Progenitor cell of endocrine pancreas (in vitro differentiated cells): ENCODE measurements around the gene RPN2. TPM values are rescaled to one million over a fixed set of nuclear protein-coding genes. Genes with fewer than 3 reads are reported as not detected.

Experiments
- DNase-seq: peaks from one replicate; pipeline ENCODE4 v3.0.0; 2021; ENCODE audit warnings: low spot score; ENCODE audit not compliant: unreplicated experiment
- H3K27ac Mint-ChIP-seq: 2 replicates; pipeline ENCODE4 v1.8.0; 2021; ENCODE audit warnings: mild to moderate bottlenecking, moderate library complexity, mixed read lengths
- H3K27me3 Mint-ChIP-seq: 2 replicates; pipeline ENCODE4 v1.8.0; 2021; ENCODE audit warnings: mixed read lengths
- H3K36me3 Mint-ChIP-seq: 2 replicates; pipeline ENCODE4 v1.8.0; 2022; ENCODE audit warnings: mixed read lengths; ENCODE audit not compliant: insufficient read depth
- H3K4me1 Mint-ChIP-seq: 2 replicates; pipeline ENCODE4 v1.8.0; 2021; ENCODE audit warnings: low read depth, mixed read lengths
- H3K4me3 Mint-ChIP-seq: 2 replicates; pipeline ENCODE4 v1.8.0; 2021; ENCODE audit warnings: low read depth, mild to moderate bottlenecking, moderate library complexity, mixed read lengths
- H3K9me3 Mint-ChIP-seq: 2 replicates; pipeline ENCODE4 v1.8.0; 2021; ENCODE audit warnings: low read depth, mixed read lengths
- CTCF ChIP-seq: fragments of 200-600 bp; sonication (generic); IDR thresholded peaks from one replicate; pipeline ENCODE4 v1.5.0; 2021; ENCODE audit warnings: antibody characterized with exemption, mild to moderate bottlenecking; ENCODE audit not compliant: unreplicated experiment
- total RNA-seq: library from RNA; stranded (reverse); gene quantifications from 2 replicates; pipeline ENCODE4 v1.2.1, GENCODE V29; 2021

Gene RPN2
- total RNA-seq, 1 donor from 2014 or later = 213 TPM

- Mint-ChIP-seq H3K27me3 (no peaks in the 10 kb centered on the region), H3K9me3 (no peaks in the 10 kb centered on the region), H3K36me3 (peaks cover 17% of the 10 kb centered on the region), H3K4me1 (no peaks in the 10 kb centered on the region), H3K27ac (peak overlapping the region; percentile 80), H3K4me3 (no peak overlapping the region)
- no peak for TF ChIP-seq CTCF
- no peak for DNase-seq
Measured at GRCh38 chr20:37200926-37201826, 22.0 kb downstream of the RPN2 start.

- Mint-ChIP-seq H3K27ac (no peak overlapping the region), H3K4me1 (no peaks in the 10 kb centered on the region), H3K4me3 (no peak overlapping the region), H3K36me3 (peaks cover 18% of the 10 kb centered on the region), H3K27me3 (no peaks in the 10 kb centered on the region), H3K9me3 (no peaks in the 10 kb centered on the region)
- TF ChIP-seq CTCF = no peak
- DNase-seq = no peak
Measured at GRCh38 chr20:37201827-37202162, 22.7 kb downstream of the RPN2 start.

GRCh38 chr20:37202267-37202943 lies 23.3 kb downstream of the RPN2 start:
- no peak overlapping the region for H3K27ac Mint-ChIP-seq
- DNase-seq = no peak

GRCh38 chr20:37204056-37204455 lies 24.9 kb downstream of the RPN2 start:
- TF ChIP-seq CTCF = no peak
- H3K4me1 Mint-ChIP-seq = no peaks in the 10 kb centered on the region
- no peaks in the 10 kb centered on the region for H3K27me3 Mint-ChIP-seq
- H3K36me3 Mint-ChIP-seq = peaks cover 26% of the 10 kb centered on the region
- no peak for DNase-seq
- H3K27ac Mint-ChIP-seq = no peak overlapping the region
- no peak overlapping the region for H3K4me3 Mint-ChIP-seq
- H3K9me3 Mint-ChIP-seq = no peaks in the 10 kb centered on the region

More at GRCh38 chr20:37202267-37202943, 23.3 kb downstream of the RPN2 start:
- H3K4me1 Mint-ChIP-seq = no peaks in the 10 kb centered on the region
- H3K4me3 Mint-ChIP-seq = no peak overlapping the region
- H3K9me3 Mint-ChIP-seq = no peaks in the 10 kb centered on the region
- H3K27me3 Mint-ChIP-seq = no peaks in the 10 kb centered on the region
- peaks cover 23% of the 10 kb centered on the region for H3K36me3 Mint-ChIP-seq
- peak; percentile 87 for TF ChIP-seq CTCF

GRCh38 chr20:37205130-37205529 lies 26.0 kb downstream of the RPN2 start:
- H3K27me3 Mint-ChIP-seq = no peaks in the 10 kb centered on the region
- no peaks in the 10 kb centered on the region for H3K9me3 Mint-ChIP-seq
- H3K36me3 Mint-ChIP-seq = peaks cover 23% of the 10 kb centered on the region
- no peak for TF ChIP-seq CTCF
- H3K4me3 Mint-ChIP-seq = no peak overlapping the region
- no peak for DNase-seq
- H3K4me1 Mint-ChIP-seq = no peaks in the 10 kb centered on the region
- H3K27ac Mint-ChIP-seq = no peak overlapping the region
